Upper lobe of left lung (tissue), 4 donors: ENCODE data around the gene PRRC2B.

Source experiments
- POLR2A ChIP-seq, 4 donors: fragments of 450-650 bp; IDR thresholded peaks; one replicate each; pipeline ENCODE4 v1.5.1; 2016 to 2017; ENCODE audit warnings: antibody characterized with exemption in 4 of 4, mild to moderate bottlenecking in 2 of 4
- TF ChIP-seq, protein P1 (sequence below), 6 experiments: fragments of 450-650 bp in 4 of 6; fragments of 200-600 bp in 2 of 6; sonication (generic) in 2 of 6; IDR thresholded peaks; one replicate each; pipeline ENCODE4 v1.5.1; 2016 to 2019; ENCODE audit warnings: antibody characterized with exemption in 6 of 6

DNA sequence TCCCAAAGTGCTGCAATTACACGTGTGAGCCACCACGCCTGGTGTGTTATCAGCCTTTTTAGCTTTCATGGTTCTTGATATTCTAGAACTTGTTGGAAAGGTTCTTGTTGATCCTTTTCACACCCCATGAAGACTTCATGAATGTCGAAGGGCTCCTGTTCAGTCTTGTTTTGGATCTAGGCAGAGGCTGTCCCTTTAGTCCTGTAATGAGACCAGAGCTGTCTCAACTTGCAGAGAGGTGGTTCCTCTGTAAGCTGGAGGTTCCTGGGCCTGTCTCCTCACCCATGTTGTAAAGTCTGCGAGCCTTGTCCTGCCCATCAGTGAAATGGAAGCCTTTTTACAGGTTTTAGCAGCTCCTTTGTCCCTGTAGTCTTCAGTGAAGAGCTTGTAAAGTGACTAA lies 38.2 kb downstream of the PRRC2B start:
- TF ChIP-seq, protein P1, sequence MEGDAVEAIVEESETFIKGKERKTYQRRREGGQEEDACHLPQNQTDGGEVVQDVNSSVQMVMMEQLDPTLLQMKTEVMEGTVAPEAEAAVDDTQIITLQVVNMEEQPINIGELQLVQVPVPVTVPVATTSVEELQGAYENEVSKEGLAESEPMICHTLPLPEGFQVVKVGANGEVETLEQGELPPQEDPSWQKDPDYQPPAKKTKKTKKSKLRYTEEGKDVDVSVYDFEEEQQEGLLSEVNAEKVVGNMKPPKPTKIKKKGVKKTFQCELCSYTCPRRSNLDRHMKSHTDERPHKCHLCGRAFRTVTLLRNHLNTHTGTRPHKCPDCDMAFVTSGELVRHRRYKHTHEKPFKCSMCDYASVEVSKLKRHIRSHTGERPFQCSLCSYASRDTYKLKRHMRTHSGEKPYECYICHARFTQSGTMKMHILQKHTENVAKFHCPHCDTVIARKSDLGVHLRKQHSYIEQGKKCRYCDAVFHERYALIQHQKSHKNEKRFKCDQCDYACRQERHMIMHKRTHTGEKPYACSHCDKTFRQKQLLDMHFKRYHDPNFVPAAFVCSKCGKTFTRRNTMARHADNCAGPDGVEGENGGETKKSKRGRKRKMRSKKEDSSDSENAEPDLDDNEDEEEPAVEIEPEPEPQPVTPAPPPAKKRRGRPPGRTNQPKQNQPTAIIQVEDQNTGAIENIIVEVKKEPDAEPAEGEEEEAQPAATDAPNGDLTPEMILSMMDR (IDR thresholded peaks at IDR 0.05): no peak
- no peak for TF ChIP-seq POLR2A (IDR thresholded peaks at IDR 0.05)
